GM12878 (cell line): ENCODE results near the gene C19orf18. TPM values are rescaled to one million over a fixed set of nuclear protein-coding genes. Genes with fewer than 3 reads are reported as not detected.

Experiments used
- BCL11A ChIP-seq: IDR thresholded peaks from 2 replicates; pipeline ENCODE4 v1.6.1; 2011; ENCODE audit warnings: low read depth, low read length
- CHD1 ChIP-seq: IDR thresholded peaks from 2 replicates; pipeline ENCODE4 v1.6.1; 2012; ENCODE audit warnings: low read depth, low read length, improper control_type of control experiment
- CHD2 ChIP-seq: IDR thresholded peaks from 2 replicates; pipeline ENCODE4 v1.6.1; 2011; ENCODE audit warnings: low read depth, low read length, improper control_type of control experiment, borderline replicate concordance
- DPF2 ChIP-seq: fragments of 450-650 bp; IDR thresholded peaks from 2 replicates; pipeline ENCODE4 v1.6.1; 2017; ENCODE audit warnings: mild to moderate bottlenecking
- FOXM1 ChIP-seq: IDR thresholded peaks from 2 replicates; pipeline ENCODE4 v1.6.1; 2012; ENCODE audit warnings: low read depth, mild to moderate bottlenecking, inconsistent platforms, low read length, moderate library complexity
- POLR2AphosphoS5 ChIP-seq: IDR thresholded peaks from 2 replicates; pipeline ENCODE4 v1.6.1; 2011; ENCODE audit warnings: mild to moderate bottlenecking, low read length, inconsistent platforms
- SUZ12 ChIP-seq: fragments of 200-600 bp; sonication (generic); IDR thresholded peaks from one replicate; pipeline ENCODE4 v1.6.1; 2018; ENCODE audit warnings: antibody characterized with exemption, mild to moderate bottlenecking; ENCODE audit not compliant: unreplicated experiment
- YY1 ChIP-seq: IDR thresholded peaks from 2 replicates; pipeline ENCODE4 v1.6.1; 2011; ENCODE audit warnings: low read depth, mild to moderate bottlenecking, low read length
- ZNF207 ChIP-seq: fragments of 450-650 bp; IDR thresholded peaks from 2 replicates; pipeline ENCODE4 v1.6.1; 2014; ENCODE audit warnings: antibody characterized with exemption, mild to moderate bottlenecking, borderline replicate concordance
- ZNF274 ChIP-seq: IDR thresholded peaks from one replicate; pipeline ENCODE4 v1.8.0; 2011; ENCODE audit not compliant: insufficient read length, insufficient read depth
- polyA plus RNA-seq, 11 experiments: library from polyadenylated mRNA; depleted of rRNA in 4 of 11; unstranded in 6 of 11; stranded (reverse) in 5 of 11; fragments of >200 nt; fragmentation: Nextera tagmentation in 4 of 11; fragmentation: Illumina TruSeq in 1 of 11; extraction: Ambion mirVana in 4 of 11; extraction: Trizol in 1 of 11; gene quantifications; 1 replicate in 1 of 11; 2 replicates in 10 of 11; pipeline versions ENCODE4 v1.2.1 to v1.2.3, GENCODE V29; 2011 to 2016; ENCODE audit warnings: inconsistent platforms in 2 of 11, missing spikeins in 2 of 11, low read depth in 1 of 11
- total RNA-seq, 4 experiments: library from RNA; depleted of rRNA in 3 of 4; stranded (reverse); fragments of >200 nt in 3 of 4; fragmentation: Illumina TruSeq in 1 of 4; extraction: Trizol in 1 of 4; gene quantifications; 2 replicates each; pipeline versions ENCODE4 v1.2.1 to v1.2.3, GENCODE V29; 2013 to 2021
- TF ChIP-seq, protein P1 (sequence below): fragments of 450-650 bp; IDR thresholded peaks from 2 replicates; pipeline ENCODE4 v1.6.1; 2017; ENCODE audit warnings: low read depth, mild to moderate bottlenecking, moderate library complexity
- TF ChIP-seq, protein P2 (sequence below): fragments of 450-650 bp; IDR thresholded peaks from 2 replicates; pipeline ENCODE4 v1.6.1; 2018; ENCODE audit warnings: mild to moderate bottlenecking, low read depth, moderate library complexity; ENCODE audit not compliant: partially characterized antibody
- TF ChIP-seq, protein P3 (sequence below): IDR thresholded peaks from 2 replicates; pipeline ENCODE4 v1.6.1; 2011; ENCODE audit warnings: mild to moderate bottlenecking, low read depth, low read length, moderate library complexity; ENCODE audit not compliant: insufficient replicate concordance
- TF ChIP-seq, protein P4 (sequence below): fragments of 450-650 bp; IDR thresholded peaks from 2 replicates; pipeline ENCODE4 v1.6.1; 2016; ENCODE audit warnings: mild to moderate bottlenecking, moderate library complexity, borderline replicate concordance
- TF ChIP-seq, protein P5 (sequence below): fragments of 450-650 bp; conservative IDR thresholded peaks from 2 replicates; pipeline ENCODE4 v1.6.1; 2017; ENCODE audit warnings: mild to moderate bottlenecking, moderate library complexity
- TF ChIP-seq, protein P6 (sequence below): IDR thresholded peaks from 2 replicates; pipeline ENCODE4 v1.6.1; 2012; ENCODE audit warnings: low read depth, low read length, improper control_type of control experiment

C19orf18 gene
- total and polyA plus RNA-seq, 10 of the 15 experiments (the other 5 are each of a cell fraction or from before 2014, with no cell fraction given): 0.12 to 0.29 (median 0.21) TPM; not detected in 7

DNA sequence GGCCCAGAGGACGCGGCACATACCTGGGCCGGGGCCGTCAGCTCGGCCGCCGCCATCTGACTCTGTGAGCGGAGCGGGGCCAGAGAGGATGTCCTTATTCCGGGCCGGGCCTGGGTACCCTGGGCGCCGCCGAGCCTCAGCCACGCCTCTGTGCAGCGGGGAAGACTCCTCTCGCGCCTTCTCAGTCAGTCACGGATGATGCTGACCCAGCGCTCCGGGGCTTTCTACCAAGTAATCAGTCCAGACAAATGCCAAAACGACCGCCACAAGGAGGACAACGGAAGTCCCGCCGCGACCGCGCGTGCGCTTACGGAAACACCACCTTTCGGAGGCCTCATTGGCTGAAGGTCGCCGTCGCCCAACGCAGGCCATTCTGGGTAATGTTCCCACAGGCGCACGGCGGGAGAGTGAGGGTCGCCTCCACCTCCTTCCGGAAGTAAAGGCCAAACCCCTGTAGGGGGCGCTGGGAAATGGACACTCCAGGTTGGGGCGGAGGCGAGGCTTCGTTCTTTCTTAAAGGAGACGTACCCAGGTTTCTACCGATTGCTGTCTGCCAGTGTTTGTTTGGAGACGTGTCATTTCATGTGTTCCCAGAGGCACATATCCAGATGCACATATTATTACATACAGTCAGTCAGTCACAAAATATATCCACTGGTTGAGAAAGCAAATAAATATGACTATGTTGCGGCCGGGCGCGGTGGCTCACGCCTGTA, 26.8 kb downstream of the C19orf18 start, which contains the start of gene ZNF256 (continued):
- TF ChIP-seq, protein P1, sequence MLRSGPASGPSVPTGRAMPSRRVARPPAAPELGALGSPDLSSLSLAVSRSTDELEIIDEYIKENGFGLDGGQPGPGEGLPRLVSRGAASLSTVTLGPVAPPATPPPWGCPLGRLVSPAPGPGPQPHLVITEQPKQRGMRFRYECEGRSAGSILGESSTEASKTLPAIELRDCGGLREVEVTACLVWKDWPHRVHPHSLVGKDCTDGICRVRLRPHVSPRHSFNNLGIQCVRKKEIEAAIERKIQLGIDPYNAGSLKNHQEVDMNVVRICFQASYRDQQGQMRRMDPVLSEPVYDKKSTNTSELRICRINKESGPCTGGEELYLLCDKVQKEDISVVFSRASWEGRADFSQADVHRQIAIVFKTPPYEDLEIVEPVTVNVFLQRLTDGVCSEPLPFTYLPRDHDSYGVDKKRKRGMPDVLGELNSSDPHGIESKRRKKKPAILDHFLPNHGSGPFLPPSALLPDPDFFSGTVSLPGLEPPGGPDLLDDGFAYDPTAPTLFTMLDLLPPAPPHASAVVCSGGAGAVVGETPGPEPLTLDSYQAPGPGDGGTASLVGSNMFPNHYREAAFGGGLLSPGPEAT: no peak; the same call in 1 of the 2 replicates
- no peak for TF ChIP-seq CHD1
- TF ChIP-seq SUZ12: no peak
- TF ChIP-seq DPF2: no peak
- TF ChIP-seq, protein P2, sequence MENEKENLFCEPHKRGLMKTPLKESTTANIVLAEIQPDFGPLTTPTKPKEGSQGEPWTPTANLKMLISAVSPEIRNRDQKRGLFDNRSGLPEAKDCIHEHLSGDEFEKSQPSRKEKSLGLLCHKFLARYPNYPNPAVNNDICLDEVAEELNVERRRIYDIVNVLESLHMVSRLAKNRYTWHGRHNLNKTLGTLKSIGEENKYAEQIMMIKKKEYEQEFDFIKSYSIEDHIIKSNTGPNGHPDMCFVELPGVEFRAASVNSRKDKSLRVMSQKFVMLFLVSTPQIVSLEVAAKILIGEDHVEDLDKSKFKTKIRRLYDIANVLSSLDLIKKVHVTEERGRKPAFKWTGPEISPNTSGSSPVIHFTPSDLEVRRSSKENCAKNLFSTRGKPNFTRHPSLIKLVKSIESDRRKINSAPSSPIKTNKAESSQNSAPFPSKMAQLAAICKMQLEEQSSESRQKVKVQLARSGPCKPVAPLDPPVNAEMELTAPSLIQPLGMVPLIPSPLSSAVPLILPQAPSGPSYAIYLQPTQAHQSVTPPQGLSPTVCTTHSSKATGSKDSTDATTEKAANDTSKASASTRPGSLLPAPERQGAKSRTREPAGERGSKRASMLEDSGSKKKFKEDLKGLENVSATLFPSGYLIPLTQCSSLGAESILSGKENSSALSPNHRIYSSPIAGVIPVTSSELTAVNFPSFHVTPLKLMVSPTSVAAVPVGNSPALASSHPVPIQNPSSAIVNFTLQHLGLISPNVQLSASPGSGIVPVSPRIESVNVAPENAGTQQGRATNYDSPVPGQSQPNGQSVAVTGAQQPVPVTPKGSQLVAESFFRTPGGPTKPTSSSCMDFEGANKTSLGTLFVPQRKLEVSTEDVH: peak; percentile 74
- no peak for TF ChIP-seq FOXM1
- no peak for TF ChIP-seq BCL11A
- peak; percentile 67 for TF ChIP-seq POLR2AphosphoS5
- TF ChIP-seq, protein P3, sequence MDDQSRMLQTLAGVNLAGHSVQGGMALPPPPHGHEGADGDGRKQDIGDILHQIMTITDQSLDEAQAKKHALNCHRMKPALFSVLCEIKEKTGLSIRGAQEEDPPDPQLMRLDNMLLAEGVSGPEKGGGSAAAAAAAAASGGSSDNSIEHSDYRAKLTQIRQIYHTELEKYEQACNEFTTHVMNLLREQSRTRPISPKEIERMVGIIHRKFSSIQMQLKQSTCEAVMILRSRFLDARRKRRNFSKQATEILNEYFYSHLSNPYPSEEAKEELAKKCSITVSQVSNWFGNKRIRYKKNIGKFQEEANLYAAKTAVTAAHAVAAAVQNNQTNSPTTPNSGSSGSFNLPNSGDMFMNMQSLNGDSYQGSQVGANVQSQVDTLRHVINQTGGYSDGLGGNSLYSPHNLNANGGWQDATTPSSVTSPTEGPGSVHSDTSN: peak; percentile 31
- TF ChIP-seq ZNF207: no peak; the same call in 1 of the 2 replicates
- no peak; the same call in 1 of the 2 replicates for TF ChIP-seq YY1
- TF ChIP-seq, protein P4, sequence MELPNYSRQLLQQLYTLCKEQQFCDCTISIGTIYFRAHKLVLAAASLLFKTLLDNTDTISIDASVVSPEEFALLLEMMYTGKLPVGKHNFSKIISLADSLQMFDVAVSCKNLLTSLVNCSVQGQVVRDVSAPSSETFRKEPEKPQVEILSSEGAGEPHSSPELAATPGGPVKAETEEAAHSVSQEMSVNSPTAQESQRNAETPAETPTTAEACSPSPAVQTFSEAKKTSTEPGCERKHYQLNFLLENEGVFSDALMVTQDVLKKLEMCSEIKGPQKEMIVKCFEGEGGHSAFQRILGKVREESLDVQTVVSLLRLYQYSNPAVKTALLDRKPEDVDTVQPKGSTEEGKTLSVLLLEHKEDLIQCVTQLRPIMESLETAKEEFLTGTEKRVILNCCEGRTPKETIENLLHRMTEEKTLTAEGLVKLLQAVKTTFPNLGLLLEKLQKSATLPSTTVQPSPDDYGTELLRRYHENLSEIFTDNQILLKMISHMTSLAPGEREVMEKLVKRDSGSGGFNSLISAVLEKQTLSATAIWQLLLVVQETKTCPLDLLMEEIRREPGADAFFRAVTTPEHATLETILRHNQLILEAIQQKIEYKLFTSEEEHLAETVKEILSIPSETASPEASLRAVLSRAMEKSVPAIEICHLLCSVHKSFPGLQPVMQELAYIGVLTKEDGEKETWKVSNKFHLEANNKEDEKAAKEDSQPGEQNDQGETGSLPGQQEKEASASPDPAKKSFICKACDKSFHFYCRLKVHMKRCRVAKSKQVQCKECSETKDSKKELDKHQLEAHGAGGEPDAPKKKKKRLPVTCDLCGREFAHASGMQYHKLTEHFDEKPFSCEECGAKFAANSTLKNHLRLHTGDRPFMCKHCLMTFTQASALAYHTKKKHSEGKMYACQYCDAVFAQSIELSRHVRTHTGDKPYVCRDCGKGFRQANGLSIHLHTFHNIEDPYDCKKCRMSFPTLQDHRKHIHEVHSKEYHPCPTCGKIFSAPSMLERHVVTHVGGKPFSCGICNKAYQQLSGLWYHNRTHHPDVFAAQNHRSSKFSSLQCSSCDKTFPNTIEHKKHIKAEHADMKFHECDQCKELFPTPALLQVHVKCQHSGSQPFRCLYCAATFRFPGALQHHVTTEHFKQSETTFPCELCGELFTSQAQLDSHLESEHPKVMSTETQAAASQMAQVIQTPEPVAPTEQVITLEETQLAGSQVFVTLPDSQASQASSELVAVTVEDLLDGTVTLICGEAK: peak; percentile 82
- TF ChIP-seq, protein P5, sequence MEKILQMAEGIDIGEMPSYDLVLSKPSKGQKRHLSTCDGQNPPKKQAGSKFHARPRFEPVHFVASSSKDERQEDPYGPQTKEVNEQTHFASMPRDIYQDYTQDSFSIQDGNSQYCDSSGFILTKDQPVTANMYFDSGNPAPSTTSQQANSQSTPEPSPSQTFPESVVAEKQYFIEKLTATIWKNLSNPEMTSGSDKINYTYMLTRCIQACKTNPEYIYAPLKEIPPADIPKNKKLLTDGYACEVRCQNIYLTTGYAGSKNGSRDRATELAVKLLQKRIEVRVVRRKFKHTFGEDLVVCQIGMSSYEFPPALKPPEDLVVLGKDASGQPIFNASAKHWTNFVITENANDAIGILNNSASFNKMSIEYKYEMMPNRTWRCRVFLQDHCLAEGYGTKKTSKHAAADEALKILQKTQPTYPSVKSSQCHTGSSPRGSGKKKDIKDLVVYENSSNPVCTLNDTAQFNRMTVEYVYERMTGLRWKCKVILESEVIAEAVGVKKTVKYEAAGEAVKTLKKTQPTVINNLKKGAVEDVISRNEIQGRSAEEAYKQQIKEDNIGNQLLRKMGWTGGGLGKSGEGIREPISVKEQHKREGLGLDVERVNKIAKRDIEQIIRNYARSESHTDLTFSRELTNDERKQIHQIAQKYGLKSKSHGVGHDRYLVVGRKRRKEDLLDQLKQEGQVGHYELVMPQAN: no peak
- TF ChIP-seq, protein P6, sequence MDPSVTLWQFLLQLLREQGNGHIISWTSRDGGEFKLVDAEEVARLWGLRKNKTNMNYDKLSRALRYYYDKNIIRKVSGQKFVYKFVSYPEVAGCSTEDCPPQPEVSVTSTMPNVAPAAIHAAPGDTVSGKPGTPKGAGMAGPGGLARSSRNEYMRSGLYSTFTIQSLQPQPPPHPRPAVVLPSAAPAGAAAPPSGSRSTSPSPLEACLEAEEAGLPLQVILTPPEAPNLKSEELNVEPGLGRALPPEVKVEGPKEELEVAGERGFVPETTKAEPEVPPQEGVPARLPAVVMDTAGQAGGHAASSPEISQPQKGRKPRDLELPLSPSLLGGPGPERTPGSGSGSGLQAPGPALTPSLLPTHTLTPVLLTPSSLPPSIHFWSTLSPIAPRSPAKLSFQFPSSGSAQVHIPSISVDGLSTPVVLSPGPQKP: peak; percentile 87
- TF ChIP-seq ZNF274: no peak
- peak; percentile 69 for TF ChIP-seq CHD2
